Stimulated activated naive CD8-positive, alpha-beta T cell treated with anti-CD3 and anti-CD28 coated beads, Interleukin-15, Interleukin-2, amounts not matched to agents 100 ng/mL and 50 ng/mL, for 24 hours (primary cell): ENCODE data around the gene OR52H1.
"Not testable (repeated sequence)": the region's sequence is repeated elsewhere in the genome, so short reads cannot be mapped to it uniquely, and the experiment has no call there.

Experiments
- H3K27ac Mint-ChIP-seq: one replicate; pipeline ENCODE4 v1.8.0; 2021; ENCODE audit warnings: mild to moderate bottlenecking, mixed read lengths
- H3K27me3 Mint-ChIP-seq: one replicate; pipeline ENCODE4 v1.8.0; 2021; ENCODE audit warnings: mixed read lengths
- H3K36me3 Mint-ChIP-seq: one replicate; pipeline ENCODE4 v1.8.0; 2021; ENCODE audit warnings: low read depth, mixed read lengths
- H3K4me1 Mint-ChIP-seq: one replicate; pipeline ENCODE4 v1.8.0; 2021; ENCODE audit warnings: low read depth, mixed read lengths
- H3K4me3 Mint-ChIP-seq: one replicate; pipeline ENCODE4 v1.8.0; 2021; ENCODE audit warnings: mild to moderate bottlenecking, mixed read lengths
- H3K9me3 Mint-ChIP-seq: one replicate; pipeline ENCODE4 v1.8.0; 2021; ENCODE audit warnings: mixed read lengths

Gene OR52H1

GRCh38 chr11:5548440-5548839 lies at the start of gene OR52H1:
Gene OR52H1, minus strand, starts transcription at chr11:5548540. Its CDS starts 3,035 bp downstream, at chr11:5545505.
- no peaks in the 10 kb centered on the region for H3K36me3 Mint-ChIP-seq
- H3K4me1 Mint-ChIP-seq: no peaks in the 10 kb centered on the region
- no peak within 1 kb of the TSS for H3K27ac Mint-ChIP-seq
- H3K27me3 Mint-ChIP-seq: peaks cover 3% of the 10 kb centered on the region
- no peak within 1 kb of the TSS for H3K4me3 Mint-ChIP-seq
- no peaks in the 10 kb centered on the region for H3K9me3 Mint-ChIP-seq

DNA sequence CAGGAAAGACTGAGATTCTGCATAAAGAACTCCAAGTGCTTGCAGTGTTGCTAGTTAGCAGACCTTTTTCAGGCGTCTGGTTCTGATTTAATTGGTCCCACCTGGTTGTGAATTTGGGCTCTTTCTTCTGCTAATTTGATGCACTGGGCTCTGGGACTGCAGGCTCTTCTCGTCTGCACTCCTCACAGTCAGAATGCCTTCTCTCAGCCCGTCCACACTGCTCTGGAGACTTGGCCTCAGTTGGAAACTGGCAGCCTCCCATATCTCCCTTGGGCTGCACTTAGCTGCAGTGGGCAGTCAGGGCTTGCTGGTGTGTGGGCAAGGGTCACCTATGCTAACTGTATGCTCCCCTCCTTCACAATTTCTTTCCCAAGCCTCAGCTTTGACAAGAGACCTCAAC lies 49.6 kb upstream of the OR52H1 start:
- Mint-ChIP-seq H3K36me3 (no peaks in the 10 kb centered on the region), H3K4me1 (peaks cover 8% of the 10 kb centered on the region), H3K27ac (no peak overlapping the region), H3K9me3 (no peaks in the 10 kb centered on the region), H3K27me3 (no peaks in the 10 kb centered on the region), H3K4me3 (no peak overlapping the region)

GRCh38 chr11:5596607-5597201 lies 48.4 kb upstream of the OR52H1 start, which contains the start of gene TRIM6:
Gene TRIM6, plus strand, starts transcription at chr11:5596637. Its CDS starts 261 bp downstream, at chr11:5596898.
- Mint-ChIP-seq H3K4me1 (peaks cover 11% of the 10 kb centered on the region), H3K9me3 (no peaks in the 10 kb centered on the region), H3K27me3 (no peaks in the 10 kb centered on the region), H3K4me3 (peak within 1 kb of the TSS; percentile 82), H3K36me3 (no peaks in the 10 kb centered on the region), H3K27ac (no peak within 1 kb of the TSS)

DNA sequence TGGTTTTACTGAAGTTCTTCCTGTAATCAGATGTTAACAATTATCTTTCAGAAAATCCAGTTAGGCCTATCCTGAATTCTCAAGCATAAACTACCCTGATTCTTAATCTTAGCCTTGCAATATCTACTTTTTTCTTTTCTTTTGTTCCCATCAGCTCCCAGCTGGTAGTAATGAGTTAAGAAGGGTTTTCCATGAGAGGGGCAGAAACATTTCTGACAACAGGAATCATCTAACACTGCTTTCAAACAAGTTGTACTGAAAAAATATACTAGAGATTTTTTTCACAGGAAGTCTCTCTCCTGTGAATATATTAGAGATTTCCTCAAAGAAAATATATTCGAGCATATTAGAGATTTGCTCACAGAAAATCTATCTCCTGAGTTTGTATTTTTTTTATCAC lies 44.8 kb upstream of the OR52H1 start:
- Mint-ChIP-seq H3K27ac (no peak overlapping the region), H3K4me3 (no peak overlapping the region), H3K27me3 (no peaks in the 10 kb centered on the region), H3K36me3 (no peaks in the 10 kb centered on the region), H3K9me3 (no peaks in the 10 kb centered on the region), H3K4me1 (peaks cover 12% of the 10 kb centered on the region)

- Mint-ChIP-seq H3K4me1 (peaks cover 12% of the 10 kb centered on the region), H3K27ac (no peak overlapping the region), H3K9me3 (no peaks in the 10 kb centered on the region), H3K36me3 (no peaks in the 10 kb centered on the region), H3K4me3 (no peak overlapping the region), H3K27me3 (no peaks in the 10 kb centered on the region)
These were observed 44.3 kb upstream of the OR52H1 start for GRCh38 chr11:5592615-5593014.

DNA sequence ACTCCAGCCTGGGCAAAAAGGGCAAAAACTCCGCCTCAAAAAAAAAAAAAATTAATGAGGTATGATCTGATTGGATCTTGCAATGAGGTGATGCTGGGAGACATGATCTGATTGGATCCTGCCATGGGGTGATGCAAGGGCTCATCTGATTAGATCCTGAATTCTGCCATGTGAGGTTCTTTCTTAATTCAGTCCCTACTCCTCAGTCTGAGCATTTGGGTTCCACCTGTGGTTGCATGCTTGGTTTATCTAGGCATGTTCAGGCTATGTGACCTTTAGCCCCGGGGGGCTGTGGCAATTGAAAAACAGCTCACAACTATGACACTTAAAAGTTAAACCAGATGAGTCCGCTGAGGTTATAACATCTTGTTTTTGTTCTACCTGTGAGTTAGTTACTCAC lies 43.3 kb upstream of the OR52H1 start:
- Mint-ChIP-seq H3K27me3 (no peaks in the 10 kb centered on the region), H3K27ac (peak overlapping the region; percentile 28), H3K4me1 (peaks cover 9% of the 10 kb centered on the region), H3K4me3 (no peak overlapping the region), H3K36me3 (no peaks in the 10 kb centered on the region), H3K9me3 (no peaks in the 10 kb centered on the region)

- not testable (repeated sequence) for H3K4me1 Mint-ChIP-seq, H3K9me3 Mint-ChIP-seq, H3K36me3 Mint-ChIP-seq, H3K4me3 Mint-ChIP-seq, H3K27ac Mint-ChIP-seq, H3K27me3 Mint-ChIP-seq
These were observed 41.6 kb upstream of the OR52H1 start for GRCh38 chr11:5589906-5590305.

DNA sequence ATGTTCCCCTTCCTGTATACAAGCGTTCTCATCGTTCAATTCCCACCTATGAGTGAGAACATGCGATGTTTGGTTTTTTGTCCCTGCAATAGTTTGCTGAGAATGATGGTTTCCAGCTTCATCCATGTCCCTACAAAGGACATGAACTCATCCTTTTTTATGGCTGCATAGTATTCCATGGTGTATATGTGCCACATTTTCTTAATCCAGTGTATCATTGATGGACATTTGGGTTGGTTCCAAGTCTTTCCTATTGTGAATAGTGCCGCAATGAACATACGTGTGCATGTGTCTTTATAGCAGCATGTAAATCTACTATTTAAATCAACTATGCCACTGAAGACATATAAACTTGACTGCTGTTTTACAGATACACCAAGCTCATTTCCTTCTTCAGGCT lies 36.1 kb upstream of the OR52H1 start:
- not testable (repeated sequence) for H3K36me3 Mint-ChIP-seq, H3K27ac Mint-ChIP-seq, H3K9me3 Mint-ChIP-seq, H3K27me3 Mint-ChIP-seq, H3K4me3 Mint-ChIP-seq, H3K4me1 Mint-ChIP-seq

GRCh38 chr11:5581014-5581413 lies 32.7 kb upstream of the OR52H1 start:
- Mint-ChIP-seq H3K27ac (no peak overlapping the region), H3K9me3 (no peaks in the 10 kb centered on the region), H3K27me3 (peaks cover 3% of the 10 kb centered on the region), H3K4me1 (no peaks in the 10 kb centered on the region), H3K4me3 (no peak overlapping the region), H3K36me3 (peaks cover 3% of the 10 kb centered on the region)

DNA sequence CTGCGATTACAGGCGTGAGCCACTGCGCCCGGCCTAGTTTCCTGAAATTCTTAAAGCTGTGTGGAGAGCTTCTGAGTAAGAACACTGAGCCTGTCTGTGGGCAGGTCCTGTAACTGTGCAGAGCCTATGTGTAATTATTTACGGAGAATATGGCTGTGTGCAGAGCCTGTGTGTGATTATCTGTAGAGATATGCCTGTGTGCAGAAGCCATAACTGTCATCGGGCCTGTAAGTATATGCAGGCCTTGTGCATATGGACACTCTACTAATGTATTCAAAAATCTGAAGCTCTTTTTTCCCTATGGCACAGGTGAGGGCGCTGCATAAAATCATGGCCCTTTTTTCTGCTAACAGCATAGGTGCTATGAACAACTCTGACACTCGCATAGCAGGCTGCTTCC lies 32.2 kb upstream of the OR52H1 start, which contains the start of gene OR52B6:
TSS of gene OR52B6 (plus strand) at position 301 of the 400 bp plus-strand sequence. CDS start at position 301, 0 bp downstream.
- Mint-ChIP-seq H3K27ac (no peak within 1 kb of the TSS), H3K9me3 (no peaks in the 10 kb centered on the region), H3K36me3 (peaks cover 3% of the 10 kb centered on the region), H3K27me3 (peaks cover 3% of the 10 kb centered on the region), H3K4me1 (no peaks in the 10 kb centered on the region), H3K4me3 (no peak within 1 kb of the TSS)

- no peak overlapping the region for H3K4me3 Mint-ChIP-seq
These were observed 28.8 kb upstream of the OR52H1 start for GRCh38 chr11:5577101-5577500.

DNA sequence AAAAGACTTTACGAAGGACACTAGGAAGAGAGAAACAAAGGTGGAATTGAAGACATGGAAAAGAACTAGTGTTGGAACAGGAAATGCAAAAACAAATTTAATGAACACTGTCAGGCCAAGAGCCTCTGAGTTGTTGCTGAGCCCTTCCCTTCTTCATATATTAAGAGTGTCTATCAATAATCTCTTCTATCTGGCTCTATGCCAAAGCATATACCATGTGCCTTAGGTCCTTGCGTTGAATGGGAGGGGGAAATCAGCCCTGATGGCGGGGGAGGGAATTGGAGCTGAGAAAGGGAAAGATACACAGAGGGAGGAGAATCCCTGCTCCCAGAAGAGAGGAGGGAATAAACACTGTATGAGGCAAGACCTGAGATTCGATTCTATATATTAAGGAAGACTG lies 26.8 kb upstream of the OR52H1 start:
- H3K4me3 Mint-ChIP-seq: no peak overlapping the region
- H3K36me3 Mint-ChIP-seq: peaks cover 3% of the 10 kb centered on the region
- no peaks in the 10 kb centered on the region for H3K9me3 Mint-ChIP-seq
- no peaks in the 10 kb centered on the region for H3K27me3 Mint-ChIP-seq
- H3K4me1 Mint-ChIP-seq: peaks cover 9% of the 10 kb centered on the region
- H3K27ac Mint-ChIP-seq: no peak overlapping the region

More at GRCh38 chr11:5577101-5577500, 28.8 kb upstream of the OR52H1 start:
- no peaks in the 10 kb centered on the region for H3K9me3 Mint-ChIP-seq
- no peaks in the 10 kb centered on the region for H3K27me3 Mint-ChIP-seq
- H3K27ac Mint-ChIP-seq: no peak overlapping the region
- H3K36me3 Mint-ChIP-seq: no peaks in the 10 kb centered on the region
- no peaks in the 10 kb centered on the region for H3K4me1 Mint-ChIP-seq

DNA sequence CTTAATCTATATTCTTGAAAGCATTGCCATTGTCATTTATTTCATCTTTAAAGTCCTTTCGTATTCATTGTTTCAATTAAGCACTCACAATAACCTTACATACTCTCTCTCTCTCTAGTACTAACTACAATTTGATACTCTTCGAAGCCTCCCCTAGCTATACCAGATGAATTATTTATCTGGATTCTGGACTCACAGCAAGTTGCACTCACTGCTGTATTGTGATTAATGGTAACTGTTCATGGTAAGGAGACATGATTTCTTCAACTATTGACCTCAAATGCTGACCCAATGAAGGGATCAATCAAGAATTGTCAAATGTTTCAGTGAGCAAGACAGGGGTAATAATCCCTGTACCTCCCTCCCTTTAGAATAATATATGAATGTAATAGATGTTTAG lies 26.3 kb upstream of the OR52H1 start:
- H3K4me1 Mint-ChIP-seq: peaks cover 9% of the 10 kb centered on the region
- H3K9me3 Mint-ChIP-seq: no peaks in the 10 kb centered on the region
- peaks cover 3% of the 10 kb centered on the region for H3K36me3 Mint-ChIP-seq
- no peaks in the 10 kb centered on the region for H3K27me3 Mint-ChIP-seq
- H3K27ac Mint-ChIP-seq: no peak overlapping the region
- H3K4me3 Mint-ChIP-seq: no peak overlapping the region

- Mint-ChIP-seq H3K27ac (no peak overlapping the region), H3K27me3 (peaks cover 13% of the 10 kb centered on the region), H3K4me3 (no peak overlapping the region), H3K4me1 (peaks cover 8% of the 10 kb centered on the region), H3K9me3 (peaks cover 6% of the 10 kb centered on the region), H3K36me3 (no peaks in the 10 kb centered on the region)
These were observed 16.1 kb upstream of the OR52H1 start for GRCh38 chr11:5564259-5565019.

- H3K36me3 Mint-ChIP-seq: no peaks in the 10 kb centered on the region
- H3K27ac Mint-ChIP-seq: no peak overlapping the region
- peaks cover 13% of the 10 kb centered on the region for H3K27me3 Mint-ChIP-seq
These were observed 9.4 kb upstream of the OR52H1 start for GRCh38 chr11:5557751-5558150.

More at GRCh38 chr11:5557751-5558150, 9.4 kb upstream of the OR52H1 start:
- H3K4me1 Mint-ChIP-seq: no peaks in the 10 kb centered on the region
- no peak overlapping the region for H3K4me3 Mint-ChIP-seq
- H3K9me3 Mint-ChIP-seq: no peaks in the 10 kb centered on the region
